DOHH2 (cell line): Measurements from ENCODE around the gene ASMTL.

Experiments used
- EZH2phosphoT487 ChIP-seq: fragments of 200-600 bp; sonication (generic); IDR thresholded peaks from 2 replicates; pipeline ENCODE4 v1.6.1; 2017; ENCODE audit warnings: borderline replicate concordance, mild to moderate bottlenecking, antibody characterized with exemption, low read length, moderate library complexity, mixed read lengths
- TF ChIP-seq, protein P1 (sequence below): fragments of 200-600 bp; sonication (generic); IDR thresholded peaks from one replicate; pipeline ENCODE4 v1.5.1; 2014; ENCODE audit warnings: antibody characterized with exemption, mild to moderate bottlenecking, low read depth, low read length; ENCODE audit not compliant: poor library complexity, severe bottlenecking

GRCh38 chrX:1455948-1456280, 3.2 kb upstream of the ASMTL start:
- TF ChIP-seq, protein P1, sequence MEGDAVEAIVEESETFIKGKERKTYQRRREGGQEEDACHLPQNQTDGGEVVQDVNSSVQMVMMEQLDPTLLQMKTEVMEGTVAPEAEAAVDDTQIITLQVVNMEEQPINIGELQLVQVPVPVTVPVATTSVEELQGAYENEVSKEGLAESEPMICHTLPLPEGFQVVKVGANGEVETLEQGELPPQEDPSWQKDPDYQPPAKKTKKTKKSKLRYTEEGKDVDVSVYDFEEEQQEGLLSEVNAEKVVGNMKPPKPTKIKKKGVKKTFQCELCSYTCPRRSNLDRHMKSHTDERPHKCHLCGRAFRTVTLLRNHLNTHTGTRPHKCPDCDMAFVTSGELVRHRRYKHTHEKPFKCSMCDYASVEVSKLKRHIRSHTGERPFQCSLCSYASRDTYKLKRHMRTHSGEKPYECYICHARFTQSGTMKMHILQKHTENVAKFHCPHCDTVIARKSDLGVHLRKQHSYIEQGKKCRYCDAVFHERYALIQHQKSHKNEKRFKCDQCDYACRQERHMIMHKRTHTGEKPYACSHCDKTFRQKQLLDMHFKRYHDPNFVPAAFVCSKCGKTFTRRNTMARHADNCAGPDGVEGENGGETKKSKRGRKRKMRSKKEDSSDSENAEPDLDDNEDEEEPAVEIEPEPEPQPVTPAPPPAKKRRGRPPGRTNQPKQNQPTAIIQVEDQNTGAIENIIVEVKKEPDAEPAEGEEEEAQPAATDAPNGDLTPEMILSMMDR = no peak
- TF ChIP-seq EZH2phosphoT487 = no peak
